Measurements from ENCODE around the gene PDE4B.
A peak's percentile ranks its signal among the peaks of the same experiment; 100 is the strongest.

The PDE4B gene

GRCh38 chr1:66245691-66246090 is 453.0 kb downstream of the PDE4B start:
- DNase-seq: no peak

GRCh38 chr1:66246351-66247269 is 453.9 kb downstream of the PDE4B start:
- no peak for DNase-seq

GRCh38 chr1:66247415-66248208 is 454.9 kb downstream of the PDE4B start:
- peak; percentile 80 for DNase-seq

GRCh38 chr1:66248257-66248656 is 455.6 kb downstream of the PDE4B start:
- DNase-seq: no peak

- DNase-seq: no peak
Measured at GRCh38 chr1:66248746-66249145, 456.1 kb downstream of the PDE4B start.

GRCh38 chr1:66250075-66250474 is 457.4 kb downstream of the PDE4B start:
- DNase-seq: no peak

- DNase-seq: no peak
Measured at GRCh38 chr1:66250478-66250877, 457.8 kb downstream of the PDE4B start.

- DNase-seq: no peak
Measured at GRCh38 chr1:66251546-66251945, 458.9 kb downstream of the PDE4B start.

- DNase-seq: no peak
Measured at GRCh38 chr1:66253330-66253921, 460.7 kb downstream of the PDE4B start.

GRCh38 chr1:66254785-66255184 is 462.1 kb downstream of the PDE4B start:
- DNase-seq: no peak

- no peak for DNase-seq
Measured at GRCh38 chr1:66256629-66257572, 464.2 kb downstream of the PDE4B start.

GRCh38 chr1:66258404-66259105 is 465.9 kb downstream of the PDE4B start:
- DNase-seq: no peak

GRCh38 chr1:66261364-66261763 is 468.7 kb downstream of the PDE4B start:
- no peak for DNase-seq

GRCh38 chr1:66262208-66262963 is 469.7 kb downstream of the PDE4B start:
- no peak for DNase-seq

- DNase-seq: no peak
Measured at GRCh38 chr1:66265268-66265667, 472.6 kb downstream of the PDE4B start.

GRCh38 chr1:66265796-66266195 is 473.1 kb downstream of the PDE4B start:
- no peak for DNase-seq

- no peak for DNase-seq
Measured at GRCh38 chr1:66266350-66266749, 473.7 kb downstream of the PDE4B start.

GRCh38 chr1:66266756-66267155 is 474.1 kb downstream of the PDE4B start:
- no peak for DNase-seq

GRCh38 chr1:66267201-66267940 is 474.7 kb downstream of the PDE4B start:
- no peak for DNase-seq

- no peak for DNase-seq
Measured at GRCh38 chr1:66269222-66269621, 476.5 kb downstream of the PDE4B start.

Measured in activated effector memory CD4-positive, alpha-beta T cell treated with anti-CD3 and anti-CD28 coated beads, Interleukin-2, amount 50 U/mL, for 16 hours (primary cell).